ENCODE results near the gene RPL7A. TPM values are rescaled to one million over a fixed set of nuclear protein-coding genes. Genes with fewer than 3 reads are reported as not detected.

The RPL7A gene
- polyA plus RNA-seq, 1 donor (not counting 4 experiments of a cell fraction or from before 2014, with no cell fraction given): 2,684 TPM

GRCh38 chr9:133352635-133353340 is 4.8 kb downstream of the RPL7A start:
- dilution Hi-C loops (cut with MboI; ENCODE audit: extremely low pct_ligation_motif_present, low sequenced_read_pairs): no loop called here
- Histone ChIP-seq H4K20me1 (ENCODE audit: control insufficient read depth, extremely low read depth, insufficient read depth, low read length) (peaks cover 9% of the 10 kb centered on the region), H3K4me3 (ENCODE audit: control insufficient read depth in 2 of 3, extremely low read depth in 1 of 3, insufficient read depth in 2 of 3, low read depth in 1 of 3, low read length in 3 of 3) (no peak overlapping the region), H2AFZ (ENCODE audit: control insufficient read depth, low read length) (no peak overlapping the region), H3K9me3 (ENCODE audit: control insufficient read depth, low read depth, low read length) (no peaks in the 10 kb centered on the region), H3K4me2 (ENCODE audit: control insufficient read depth, extremely low read depth, insufficient read depth, low read depth, low read length) (no peak overlapping the region), H3K4me1 (ENCODE audit: control insufficient read depth, extremely low read depth, insufficient read depth, low read length) (peaks cover 31% of the 10 kb centered on the region), H3K79me2 (ENCODE audit: control insufficient read depth, insufficient read depth, low read length) (peaks cover 44% of the 10 kb centered on the region), H3K36me3 (ENCODE audit: control insufficient read depth in 2 of 2, extremely low read depth in 1 of 2, insufficient read depth in 2 of 2, low read length in 2 of 2) (peaks cover 34 to 37% of the 10 kb centered on the region in 2 experiments), H3K27me3 (ENCODE audit: control insufficient read depth, extremely low read depth, insufficient read depth, low read length) (no peaks in the 10 kb centered on the region), H3K9ac (ENCODE audit: control insufficient read depth, extremely low read depth, insufficient read depth, low read length) (no peak overlapping the region), H3K9me1 (ENCODE audit: control insufficient read depth, extremely low read depth, insufficient read depth, low read length) (no peaks in the 10 kb centered on the region), H3K27ac (ENCODE audit: control insufficient read depth, insufficient read depth, low read length) (no peak overlapping the region)
- DNase-seq (ENCODE audit: low read depth, low spot score) (no peak), FAIRE-seq (no peak)
- no peak for TF ChIP-seq EZH2 (IDR thresholded peaks at IDR 0.05; ENCODE audit: low read length)
- no peak for TF ChIP-seq CTCF (optimal IDR thresholded peaks at IDR 0.05 in 1 of 3, IDR thresholded peaks at IDR 0.05 in 1 of 3, conservative IDR thresholded peaks at IDR 0.05 in 1 of 3; ENCODE audit: extremely low read depth in 1 of 3, insufficient read depth in 2 of 3, low read length in 3 of 3)

GRCh38 chr9:133353548-133353947 is 5.5 kb downstream of the RPL7A start:
- dilution Hi-C loops (cut with MboI; ENCODE audit: extremely low pct_ligation_motif_present, low sequenced_read_pairs): no loop called here
- peaks cover 43% of the 10 kb centered on the region for H3K79me2 ChIP-seq (ENCODE audit: control insufficient read depth, insufficient read depth, low read length)

More at GRCh38 chr9:133353548-133353947, 5.5 kb downstream of the RPL7A start:
- no peaks in the 10 kb centered on the region for H3K9me1 ChIP-seq (ENCODE audit: control insufficient read depth, extremely low read depth, insufficient read depth, low read length)
- H3K36me3 ChIP-seq (ENCODE audit: control insufficient read depth in 2 of 2, extremely low read depth in 1 of 2, insufficient read depth in 2 of 2, low read length in 2 of 2): peaks cover 37 to 40% of the 10 kb centered on the region in 2 experiments
- H3K27ac ChIP-seq (ENCODE audit: control insufficient read depth, insufficient read depth, low read length): no peak overlapping the region
- H2AFZ ChIP-seq (ENCODE audit: control insufficient read depth, low read length): no peak overlapping the region
- H3K27me3 ChIP-seq (ENCODE audit: control insufficient read depth, extremely low read depth, insufficient read depth, low read length): no peaks in the 10 kb centered on the region
- peaks cover 32% of the 10 kb centered on the region for H3K4me1 ChIP-seq (ENCODE audit: control insufficient read depth, extremely low read depth, insufficient read depth, low read length)
- H3K9ac ChIP-seq (ENCODE audit: control insufficient read depth, extremely low read depth, insufficient read depth, low read length): no peak overlapping the region
- no peak overlapping the region for H3K4me3 ChIP-seq (ENCODE audit: control insufficient read depth in 2 of 3, extremely low read depth in 1 of 3, insufficient read depth in 2 of 3, low read depth in 1 of 3, low read length in 3 of 3)
- H4K20me1 ChIP-seq (ENCODE audit: control insufficient read depth, extremely low read depth, insufficient read depth, low read length): peaks cover 9% of the 10 kb centered on the region
- DNase-seq (ENCODE audit: low read depth, low spot score) (no peak), FAIRE-seq (no peak)
- no peak for TF ChIP-seq EZH2 (IDR thresholded peaks at IDR 0.05; ENCODE audit: low read length)
- no peak for TF ChIP-seq CTCF (optimal IDR thresholded peaks at IDR 0.05 in 1 of 3, IDR thresholded peaks at IDR 0.05 in 1 of 3, conservative IDR thresholded peaks at IDR 0.05 in 1 of 3; ENCODE audit: extremely low read depth in 1 of 3, insufficient read depth in 2 of 3, low read length in 3 of 3)
- H3K9me3 ChIP-seq (ENCODE audit: control insufficient read depth, low read depth, low read length): no peaks in the 10 kb centered on the region
- H3K4me2 ChIP-seq (ENCODE audit: control insufficient read depth, extremely low read depth, insufficient read depth, low read depth, low read length): no peak overlapping the region
